Measurements from ENCODE around the gene MS4A13. TPM values are rescaled to one million over a fixed set of nuclear protein-coding genes. Genes with fewer than 3 reads are reported as not detected.
"Not testable (repeated sequence)": the region's sequence is repeated elsewhere in the genome, so short reads cannot be mapped to it uniquely, and the experiment has no call there.

Gene MS4A13
- total and polyA plus RNA-seq, 10 of the 15 experiments (the other 5 are each of a cell fraction or from before 2014, with no cell fraction given): not detected

DNA sequence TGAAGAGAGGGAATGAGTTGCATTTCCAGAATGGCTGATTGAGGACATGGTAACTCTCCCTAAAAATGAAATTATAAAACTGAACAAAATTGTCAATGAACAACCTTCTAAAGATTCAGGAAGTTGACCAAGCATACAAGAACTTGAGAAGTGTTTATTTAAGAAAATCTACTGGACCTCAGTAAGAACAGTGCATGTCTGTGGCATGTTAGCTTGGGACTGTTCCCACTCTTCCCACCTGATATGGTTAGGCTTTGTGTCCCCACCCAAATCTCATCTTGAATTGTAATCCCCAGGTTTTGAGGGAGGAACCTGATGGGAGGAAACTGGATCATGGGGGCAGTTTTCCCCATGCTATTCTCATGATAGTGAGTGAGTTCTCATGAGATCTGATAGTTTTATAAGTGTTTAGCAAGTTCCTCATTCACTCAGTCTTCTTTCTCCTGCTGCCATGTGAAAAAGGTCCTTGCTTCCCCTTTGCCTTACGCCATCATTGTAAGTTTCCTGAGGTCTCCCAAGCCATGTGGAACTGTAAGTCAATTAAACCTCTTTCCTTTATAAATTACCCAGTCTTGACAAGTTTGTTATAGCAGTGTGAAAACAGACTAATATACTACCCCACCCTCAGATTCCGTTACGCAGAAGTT lies 15.4 kb downstream of the MS4A13 start (continued):
- TF ChIP-seq RBBP5 (conservative IDR thresholded peaks at IDR 0.05) (no peak), STAT3 (IDR thresholded peaks at IDR 0.05; ENCODE audit: low read depth, low read length) (no peak)
- TF ChIP-seq, protein P1, sequence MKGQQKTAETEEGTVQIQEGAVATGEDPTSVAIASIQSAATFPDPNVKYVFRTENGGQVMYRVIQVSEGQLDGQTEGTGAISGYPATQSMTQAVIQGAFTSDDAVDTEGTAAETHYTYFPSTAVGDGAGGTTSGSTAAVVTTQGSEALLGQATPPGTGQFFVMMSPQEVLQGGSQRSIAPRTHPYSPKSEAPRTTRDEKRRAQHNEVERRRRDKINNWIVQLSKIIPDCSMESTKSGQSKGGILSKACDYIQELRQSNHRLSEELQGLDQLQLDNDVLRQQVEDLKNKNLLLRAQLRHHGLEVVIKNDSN (IDR thresholded peaks at IDR 0.05; ENCODE audit: borderline replicate concordance, extremely low read length, insufficient read depth, low read depth, low read length): no peak

DNA sequence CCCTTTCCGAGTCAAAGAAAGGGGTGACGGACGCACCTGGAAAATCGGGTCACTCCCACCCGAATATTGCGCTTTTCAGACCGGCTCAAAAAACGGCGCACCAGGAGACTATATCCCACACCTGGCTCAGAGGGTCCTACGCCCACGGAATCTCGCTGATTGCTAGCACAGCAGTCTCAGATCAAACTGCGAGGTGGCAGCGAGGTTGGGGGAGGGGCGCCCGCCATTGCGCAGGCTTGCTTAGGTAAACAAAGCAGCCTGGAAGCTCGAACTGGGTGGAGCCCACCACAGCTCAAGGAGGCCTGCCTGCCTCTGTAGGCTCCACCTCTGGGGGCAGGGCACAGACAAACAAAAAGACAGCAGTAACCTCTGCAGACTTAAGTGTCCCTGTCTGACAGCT lies 17.2 kb downstream of the MS4A13 start:
- ATAC-seq; H3K4me1 ChIP-seq (ENCODE audit: control insufficient read depth, insufficient read depth, low read length); H3K4me3 ChIP-seq; BruUV-seq (replicated peaks); CTCF ChIA-PET; H3K9ac ChIP-seq (ENCODE audit: control insufficient read depth, insufficient read depth, low read length); DNase-seq (ENCODE audit: low read depth, low spot score); in situ Hi-C loops (cut with MboI); H4K20me1 ChIP-seq (ENCODE audit: control insufficient read depth, insufficient read depth); H2AFZ ChIP-seq (ENCODE audit: control insufficient read depth, low read depth, low read length); FAIRE-seq; H3K9me3 ChIP-seq (replicated peaks; ENCODE audit: control insufficient read depth, insufficient read depth, low read length); H3K36me3 ChIP-seq (ENCODE audit: control insufficient read depth in 2 of 2, insufficient read depth in 2 of 2, low read length in 1 of 2); H3K27ac ChIP-seq (ENCODE audit: control insufficient read depth, insufficient read depth); H3K27me3 ChIP-seq (replicated peaks in 1 of 2; ENCODE audit: control insufficient read depth in 2 of 2, insufficient read depth in 2 of 2, low read length in 1 of 2); H3K4me2 ChIP-seq (ENCODE audit: control insufficient read depth, insufficient read depth); RAD21 ChIA-PET (ENCODE audit: unreplicated experiment); intact Hi-C loops (cut with micrococcal nuclease; ENCODE audit: unreplicated experiment); POLR2A ChIA-PET; SMC1A ChIA-PET (ENCODE audit: uncharacterized antibody, unreplicated experiment); H3K79me2 ChIP-seq (ENCODE audit: control insufficient read depth, insufficient read depth, low read length): not testable (repeated sequence)
- 69% methylated on average over 12 of the region's 18 CpGs for WGBS (ENCODE audit: insufficient coverage, insufficient replicate concordance, low lambda C conversion rate, missing lambda C conversion rate)

DNA sequence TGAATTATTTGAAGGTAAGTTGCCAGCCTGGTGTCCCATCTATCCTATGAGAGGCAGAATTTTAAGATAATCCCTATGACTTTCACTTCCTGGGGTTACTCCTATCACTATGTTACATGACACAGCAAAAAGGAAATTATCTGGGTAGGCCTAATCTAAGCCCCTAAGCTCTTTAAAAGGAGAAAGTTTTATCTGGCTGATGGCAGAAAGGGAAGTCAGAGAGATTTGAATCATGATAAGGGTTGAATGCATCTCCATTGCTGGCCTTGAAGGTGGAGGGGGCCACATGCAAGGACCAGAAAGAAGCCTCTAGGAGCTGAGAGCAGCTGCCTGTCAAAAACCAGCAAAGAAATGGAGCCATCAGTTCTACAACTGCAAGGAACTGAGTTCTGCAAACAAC lies 23.4 kb downstream of the MS4A13 start:
- CTCF ChIA-PET; BruUV-seq (replicated peaks); H3K4me3 ChIP-seq; H3K27me3 ChIP-seq (replicated peaks in 1 of 2; ENCODE audit: control insufficient read depth in 2 of 2, insufficient read depth in 2 of 2, low read length in 1 of 2); H3K4me2 ChIP-seq (ENCODE audit: control insufficient read depth, insufficient read depth); intact Hi-C loops (cut with micrococcal nuclease; ENCODE audit: unreplicated experiment); DNase-seq (ENCODE audit: low read depth, low spot score); H3K79me2 ChIP-seq (ENCODE audit: control insufficient read depth, insufficient read depth, low read length); in situ Hi-C loops (cut with MboI); H2AFZ ChIP-seq (ENCODE audit: control insufficient read depth, low read depth, low read length); H3K4me1 ChIP-seq (ENCODE audit: control insufficient read depth, insufficient read depth, low read length); H4K20me1 ChIP-seq (ENCODE audit: control insufficient read depth, insufficient read depth); POLR2A ChIA-PET; H3K36me3 ChIP-seq (ENCODE audit: control insufficient read depth in 2 of 2, insufficient read depth in 2 of 2, low read length in 1 of 2); H3K27ac ChIP-seq (ENCODE audit: control insufficient read depth, insufficient read depth); ATAC-seq; H3K9ac ChIP-seq (ENCODE audit: control insufficient read depth, insufficient read depth, low read length); RAD21 ChIA-PET (ENCODE audit: unreplicated experiment); H3K9me3 ChIP-seq (replicated peaks; ENCODE audit: control insufficient read depth, insufficient read depth, low read length): not testable (repeated sequence)
- FAIRE-seq: peak; percentile 64
- SMC1A ChIA-PET (ENCODE audit: uncharacterized antibody, unreplicated experiment): interaction anchor here (0.6 kb wide), 1 partner anchor 163 kb away, joined by 3 read pairs; no protein-coding TSS in a partner anchor
